ENCODE data around the gene TSSK6.

Gene TSSK6

DNA sequence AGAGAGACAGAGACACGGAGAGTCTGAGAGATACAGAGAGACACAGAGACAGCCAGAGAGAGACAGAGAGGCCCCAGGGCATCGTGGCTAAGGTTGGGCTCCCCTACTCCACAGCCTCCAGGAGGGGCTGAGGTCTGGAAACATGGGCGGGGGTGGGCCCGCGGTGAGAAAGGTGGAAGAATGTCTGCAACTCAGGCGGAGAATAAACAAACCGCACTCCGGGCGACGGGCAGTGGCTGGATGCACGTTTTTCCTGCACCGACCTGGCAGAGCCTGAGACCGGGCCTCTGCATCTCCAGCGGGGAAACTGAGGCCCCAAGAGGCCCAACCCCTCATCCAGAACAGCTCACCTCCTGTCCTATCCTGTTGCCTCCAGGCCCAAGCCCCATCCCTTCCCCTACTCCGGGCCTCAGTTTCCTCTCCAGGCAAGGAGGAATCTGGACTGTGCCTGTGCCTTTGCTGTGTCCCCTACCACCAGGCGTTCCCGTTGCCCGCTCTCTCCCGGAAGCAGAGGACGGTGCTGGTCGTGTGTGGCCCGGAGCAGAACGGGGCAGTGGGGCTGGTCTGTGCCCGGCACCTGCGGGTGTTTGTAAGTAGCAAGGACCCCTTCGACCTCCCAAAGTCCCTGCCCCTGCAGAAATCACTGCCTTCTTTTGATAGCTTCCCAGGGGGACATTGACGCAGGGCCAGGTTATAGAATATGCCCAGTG is 19.4 kb upstream of the TSSK6 start:
- H3K4me2 ChIP-seq (ENCODE audit: low read length) = no peak overlapping the region
- no peaks in the 10 kb centered on the region for H3K79me2 ChIP-seq (ENCODE audit: control insufficient read depth, insufficient read depth, low read length)
- H4K8ac ChIP-seq (ENCODE audit: low read depth, low read length) = no peak overlapping the region
- H3K27me3 ChIP-seq (ENCODE audit: insufficient read depth, low read length, poor library complexity) = peaks cover 2% of the 10 kb centered on the region
- H2AK5ac ChIP-seq (ENCODE audit: low read length) = no peak overlapping the region
- no CpG with 5 or more reads among the region's 27 CpGs for WGBS (ENCODE audit: extremely low coverage, insufficient coverage, low lambda C conversion rate)
- no peak overlapping the region for H3K27ac ChIP-seq (ENCODE audit: low read depth, low read length)
- no peak overlapping the region for H4K5ac ChIP-seq (ENCODE audit: low read length)
- H3K4me3 ChIP-seq (ENCODE audit: low read length) = no peak overlapping the region
- no peak overlapping the region for H2BK5ac ChIP-seq (ENCODE audit: low read length)
- no peaks in the 10 kb centered on the region for H3K36me3 ChIP-seq (ENCODE audit: control insufficient read depth, insufficient read depth, low read length)
- no peaks in the 10 kb centered on the region for H3K4me1 ChIP-seq (ENCODE audit: control insufficient read depth, low read depth, low read length)
- H2BK120ac ChIP-seq (ENCODE audit: low read depth, low read length) = no peak overlapping the region
- no peak overlapping the region for H2BK15ac ChIP-seq (replicated peaks; ENCODE audit: low read depth)
- H3K56ac ChIP-seq (ENCODE audit: low read length) = no peak overlapping the region
- H3K18ac ChIP-seq (ENCODE audit: low read length) = no peak overlapping the region
- no peak overlapping the region for H3K4ac ChIP-seq (ENCODE audit: low read depth, low read length)
- no peak for DNase-seq
- H3K79me1 ChIP-seq (ENCODE audit: low read length) = no peaks in the 10 kb centered on the region
- H3K23ac ChIP-seq (ENCODE audit: low read length) = no peak overlapping the region
- H3K9ac ChIP-seq (ENCODE audit: low read length) = no peak overlapping the region

GRCh38 chr19:19533841-19534240 is 18.5 kb upstream of the TSSK6 start:
- Histone ChIP-seq H3K4me3 (ENCODE audit: low read length) (no peak overlapping the region), H3K79me2 (ENCODE audit: control insufficient read depth, insufficient read depth, low read length) (no peaks in the 10 kb centered on the region), H3K4me2 (ENCODE audit: low read length) (no peak overlapping the region), H3K27me3 (ENCODE audit: insufficient read depth, low read length, poor library complexity) (peaks cover under 1% of the 10 kb centered on the region), H4K8ac (ENCODE audit: low read depth, low read length) (no peak overlapping the region), H3K23ac (ENCODE audit: low read length) (no peak overlapping the region), H3K9ac (ENCODE audit: low read length) (no peak overlapping the region), H4K5ac (ENCODE audit: low read length) (no peak overlapping the region), H3K79me1 (ENCODE audit: low read length) (no peaks in the 10 kb centered on the region), H3K4ac (ENCODE audit: low read depth, low read length) (no peak overlapping the region), H3K18ac (ENCODE audit: low read length) (no peak overlapping the region), H3K27ac (ENCODE audit: low read depth, low read length) (no peak overlapping the region), H2AK5ac (ENCODE audit: low read length) (no peak overlapping the region), H2BK120ac (ENCODE audit: low read depth, low read length) (no peak overlapping the region), H3K56ac (ENCODE audit: low read length) (no peak overlapping the region), H3K36me3 (ENCODE audit: control insufficient read depth, insufficient read depth, low read length) (peaks cover 3% of the 10 kb centered on the region), H2BK15ac (replicated peaks; ENCODE audit: low read depth) (no peak overlapping the region), H3K4me1 (ENCODE audit: control insufficient read depth, low read depth, low read length) (no peaks in the 10 kb centered on the region), H2BK5ac (ENCODE audit: low read length) (no peak overlapping the region)
- WGBS (ENCODE audit: extremely low coverage, insufficient coverage, low lambda C conversion rate) = no CpG with 5 or more reads among the region's 6 CpGs
- DNase-seq = no peak

GRCh38 chr19:19532806-19533701 is 17.7 kb upstream of the TSSK6 start:
- Histone ChIP-seq H2BK15ac (replicated peaks; ENCODE audit: low read depth) (no peak overlapping the region), H3K79me2 (ENCODE audit: control insufficient read depth, insufficient read depth, low read length) (no peaks in the 10 kb centered on the region), H2AK5ac (ENCODE audit: low read length) (no peak overlapping the region), H3K4me1 (ENCODE audit: control insufficient read depth, low read depth, low read length) (no peaks in the 10 kb centered on the region), H3K36me3 (ENCODE audit: control insufficient read depth, insufficient read depth, low read length) (peaks cover 3% of the 10 kb centered on the region), H3K56ac (ENCODE audit: low read length) (no peak overlapping the region), H4K5ac (ENCODE audit: low read length) (no peak overlapping the region), H3K4me3 (ENCODE audit: low read length) (no peak overlapping the region), H3K18ac (ENCODE audit: low read length) (no peak overlapping the region), H2BK5ac (ENCODE audit: low read length) (no peak overlapping the region), H4K8ac (ENCODE audit: low read depth, low read length) (no peak overlapping the region), H3K27me3 (ENCODE audit: insufficient read depth, low read length, poor library complexity) (no peaks in the 10 kb centered on the region), H3K27ac (ENCODE audit: low read depth, low read length) (no peak overlapping the region), H3K9ac (ENCODE audit: low read length) (no peak overlapping the region), H3K23ac (ENCODE audit: low read length) (no peak overlapping the region), H3K4ac (ENCODE audit: low read depth, low read length) (no peak overlapping the region), H2BK120ac (ENCODE audit: low read depth, low read length) (no peak overlapping the region), H3K79me1 (ENCODE audit: low read length) (no peaks in the 10 kb centered on the region), H3K4me2 (ENCODE audit: low read length) (no peak overlapping the region)
- 93% methylated on average over 1 of the region's 14 CpGs for WGBS (ENCODE audit: extremely low coverage, insufficient coverage, low lambda C conversion rate)
- no peak for DNase-seq

GRCh38 chr19:19531951-19532805 is 16.8 kb upstream of the TSSK6 start:
- peaks cover 4% of the 10 kb centered on the region for H3K36me3 ChIP-seq (ENCODE audit: control insufficient read depth, insufficient read depth, low read length)
- H3K9ac ChIP-seq (ENCODE audit: low read length) = no peak overlapping the region
- no peaks in the 10 kb centered on the region for H3K79me1 ChIP-seq (ENCODE audit: low read length)
- no peak overlapping the region for H3K4me3 ChIP-seq (ENCODE audit: low read length)
- H2BK15ac ChIP-seq (replicated peaks; ENCODE audit: low read depth) = no peak overlapping the region
- no peak overlapping the region for H2AK5ac ChIP-seq (ENCODE audit: low read length)
- H3K4ac ChIP-seq (ENCODE audit: low read depth, low read length) = no peak overlapping the region
- WGBS (ENCODE audit: extremely low coverage, insufficient coverage, low lambda C conversion rate) = no CpG with 5 or more reads among the region's 48 CpGs
- H4K8ac ChIP-seq (ENCODE audit: low read depth, low read length) = no peak overlapping the region
- no peaks in the 10 kb centered on the region for H3K79me2 ChIP-seq (ENCODE audit: control insufficient read depth, insufficient read depth, low read length)
- DNase-seq = peak; percentile 71
- no peak overlapping the region for H3K18ac ChIP-seq (ENCODE audit: low read length)
- H3K4me1 ChIP-seq (ENCODE audit: control insufficient read depth, low read depth, low read length) = no peaks in the 10 kb centered on the region
- H3K56ac ChIP-seq (ENCODE audit: low read length) = peak overlapping the region; percentile 34
- no peak overlapping the region for H3K27ac ChIP-seq (ENCODE audit: low read depth, low read length)
- H3K27me3 ChIP-seq (ENCODE audit: insufficient read depth, low read length, poor library complexity) = no peaks in the 10 kb centered on the region
- no peak overlapping the region for H2BK5ac ChIP-seq (ENCODE audit: low read length)
- H2BK120ac ChIP-seq (ENCODE audit: low read depth, low read length) = no peak overlapping the region
- no peak overlapping the region for H3K4me2 ChIP-seq (ENCODE audit: low read length)
- no peak overlapping the region for H4K5ac ChIP-seq (ENCODE audit: low read length)
- no peak overlapping the region for H3K23ac ChIP-seq (ENCODE audit: low read length)

DNA sequence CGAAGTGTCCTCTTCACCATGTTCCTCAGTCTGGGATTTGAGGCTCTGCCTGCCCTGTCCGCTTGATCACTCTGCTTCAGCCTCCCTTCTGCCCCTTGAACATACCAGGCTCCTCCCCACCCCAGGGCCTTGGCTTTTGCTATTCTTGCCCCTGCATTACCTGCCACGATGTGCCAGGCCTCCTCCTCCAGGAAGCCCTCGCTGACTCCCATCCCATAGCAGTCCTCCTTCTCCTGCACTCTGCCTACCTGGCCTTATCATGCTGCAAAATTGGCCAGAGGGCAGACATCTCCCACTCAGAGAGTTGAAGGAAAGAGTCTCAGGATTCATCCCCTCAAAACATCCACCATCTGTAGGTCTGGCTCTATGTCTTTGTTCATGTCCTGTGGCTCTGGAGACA is 15.5 kb upstream of the TSSK6 start:
- H3K4me2 ChIP-seq (ENCODE audit: low read length) = no peak overlapping the region
- H4K5ac ChIP-seq (ENCODE audit: low read length) = no peak overlapping the region
- H3K56ac ChIP-seq (ENCODE audit: low read length) = no peak overlapping the region
- no peak overlapping the region for H2AK5ac ChIP-seq (ENCODE audit: low read length)
- no CpG with 5 or more reads among the region's 4 CpGs for WGBS (ENCODE audit: extremely low coverage, insufficient coverage, low lambda C conversion rate)
- H3K27me3 ChIP-seq (ENCODE audit: insufficient read depth, low read length, poor library complexity) = no peaks in the 10 kb centered on the region
- no peak overlapping the region for H2BK120ac ChIP-seq (ENCODE audit: low read depth, low read length)
- H3K23ac ChIP-seq (ENCODE audit: low read length) = no peak overlapping the region
- H3K27ac ChIP-seq (ENCODE audit: low read depth, low read length) = no peak overlapping the region
- no peak overlapping the region for H3K18ac ChIP-seq (ENCODE audit: low read length)
- H3K4me1 ChIP-seq (ENCODE audit: control insufficient read depth, low read depth, low read length) = no peaks in the 10 kb centered on the region
- H4K8ac ChIP-seq (ENCODE audit: low read depth, low read length) = no peak overlapping the region
- H2BK15ac ChIP-seq (replicated peaks; ENCODE audit: low read depth) = no peak overlapping the region
- H3K4ac ChIP-seq (ENCODE audit: low read depth, low read length) = no peak overlapping the region
- DNase-seq = no peak
- no peak overlapping the region for H3K9ac ChIP-seq (ENCODE audit: low read length)
- no peaks in the 10 kb centered on the region for H3K79me2 ChIP-seq (ENCODE audit: control insufficient read depth, insufficient read depth, low read length)
- no peaks in the 10 kb centered on the region for H3K79me1 ChIP-seq (ENCODE audit: low read length)
- peaks cover 4% of the 10 kb centered on the region for H3K36me3 ChIP-seq (ENCODE audit: control insufficient read depth, insufficient read depth, low read length)
- H2BK5ac ChIP-seq (ENCODE audit: low read length) = no peak overlapping the region
- H3K4me3 ChIP-seq (ENCODE audit: low read length) = no peak overlapping the region

Data from mesendoderm (in vitro differentiated cells).